ENCODE data around the gene TFB2M. TPM values are rescaled to one million over a fixed set of nuclear protein-coding genes. Genes with fewer than 3 reads are reported as not detected.

TFB2M gene
- total RNA-seq, 4 donors from 2014 or later: 9.1 to 12.9 (median 11.4) TPM

DNA sequence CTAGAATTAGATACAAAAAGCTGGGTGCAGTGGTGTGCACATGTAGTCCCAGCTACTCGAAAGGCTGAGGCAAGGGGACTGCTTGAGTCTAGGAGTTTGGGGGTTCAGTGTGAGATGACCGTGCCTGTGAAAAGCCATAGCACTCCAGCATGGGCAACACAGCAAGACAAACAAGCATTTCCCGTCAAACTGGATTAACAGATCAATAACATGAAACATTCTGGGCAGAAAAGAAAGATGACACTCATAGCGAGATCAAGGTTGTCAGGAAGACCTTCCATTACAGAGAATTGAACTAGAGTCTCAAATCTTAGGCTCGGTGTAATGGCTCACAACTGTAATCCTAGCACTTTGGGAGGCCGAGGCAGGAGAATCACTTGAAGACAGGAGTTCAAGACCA, 14.0 kb downstream of the TFB2M start:
- Histone ChIP-seq H3K9me3 (no peaks in the 10 kb centered on the region), H3K27me3 (no peaks in the 10 kb centered on the region), H3K4me3 (no peak overlapping the region), H3K27ac (replicated peaks in 1 of 4) (no peak overlapping the region), H3K36me3 (peaks cover 67 to 100% (median 77%) of the 10 kb centered on the region in 4 donors), H3K4me1 (no peaks in the 10 kb centered on the region)
- intact Hi-C loops (cut with DNase I): loop anchor here (10.0 kb wide), 1 partner anchor 113 kb away; no protein-coding TSS in a partner anchor
- DNase-seq (ENCODE audit: extremely low spot score): no peak
- WGBS: 95% methylated on average over 6 of the region's 6 CpGs
- no peak for TF ChIP-seq POLR2AphosphoS5 (IDR thresholded peaks at IDR 0.05)

DNA sequence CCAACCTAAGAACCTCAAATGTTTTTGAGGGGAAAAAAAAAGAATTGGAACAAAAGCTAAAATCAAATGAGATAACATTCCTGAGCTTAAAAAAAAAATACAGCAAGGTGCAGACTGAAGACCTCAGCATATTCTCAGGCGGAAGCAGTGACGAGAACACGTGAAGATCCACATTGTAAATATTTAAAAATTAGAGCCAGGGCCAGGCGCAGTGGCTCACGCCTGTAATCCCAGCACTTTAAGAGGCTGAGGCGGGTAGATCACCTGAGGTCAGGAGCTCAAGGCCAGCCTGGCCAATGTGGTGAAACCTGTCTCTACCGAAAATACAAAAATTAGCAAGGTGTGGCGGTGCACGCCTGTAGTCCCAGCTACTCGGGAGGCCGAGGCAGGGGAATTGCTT, 15.7 kb downstream of the TFB2M start:
- no peak for DNase-seq (ENCODE audit: extremely low spot score)
- intact Hi-C loops (cut with DNase I): loop anchor here (10.0 kb wide), 1 partner anchor 114 kb away; no protein-coding TSS in a partner anchor
- H3K36me3 ChIP-seq: peaks cover 52 to 100% (median 69%) of the 10 kb centered on the region in 4 donors

GRCh38 chr1:246549665-246550064, 16.4 kb downstream of the TFB2M start:
- DNase-seq (ENCODE audit: extremely low spot score): no peak
- H3K4me3 ChIP-seq: no peak overlapping the region
- intact Hi-C loops (cut with DNase I): loop anchor here (10.0 kb wide), 1 partner anchor 115 kb away; no protein-coding TSS in a partner anchor
- no peak for TF ChIP-seq POLR2A (IDR thresholded peaks at IDR 0.05; ENCODE audit: low read depth)
- TF ChIP-seq POLR2AphosphoS5 (IDR thresholded peaks at IDR 0.05): no peak
- TF ChIP-seq EP300 (IDR thresholded peaks at IDR 0.05): no peak
- TF ChIP-seq, protein P1, sequence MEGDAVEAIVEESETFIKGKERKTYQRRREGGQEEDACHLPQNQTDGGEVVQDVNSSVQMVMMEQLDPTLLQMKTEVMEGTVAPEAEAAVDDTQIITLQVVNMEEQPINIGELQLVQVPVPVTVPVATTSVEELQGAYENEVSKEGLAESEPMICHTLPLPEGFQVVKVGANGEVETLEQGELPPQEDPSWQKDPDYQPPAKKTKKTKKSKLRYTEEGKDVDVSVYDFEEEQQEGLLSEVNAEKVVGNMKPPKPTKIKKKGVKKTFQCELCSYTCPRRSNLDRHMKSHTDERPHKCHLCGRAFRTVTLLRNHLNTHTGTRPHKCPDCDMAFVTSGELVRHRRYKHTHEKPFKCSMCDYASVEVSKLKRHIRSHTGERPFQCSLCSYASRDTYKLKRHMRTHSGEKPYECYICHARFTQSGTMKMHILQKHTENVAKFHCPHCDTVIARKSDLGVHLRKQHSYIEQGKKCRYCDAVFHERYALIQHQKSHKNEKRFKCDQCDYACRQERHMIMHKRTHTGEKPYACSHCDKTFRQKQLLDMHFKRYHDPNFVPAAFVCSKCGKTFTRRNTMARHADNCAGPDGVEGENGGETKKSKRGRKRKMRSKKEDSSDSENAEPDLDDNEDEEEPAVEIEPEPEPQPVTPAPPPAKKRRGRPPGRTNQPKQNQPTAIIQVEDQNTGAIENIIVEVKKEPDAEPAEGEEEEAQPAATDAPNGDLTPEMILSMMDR (IDR thresholded peaks at IDR 0.05): no peak
- no peak overlapping the region for H3K27ac ChIP-seq (replicated peaks in 1 of 4)
- 47% methylated on average over 4 of the region's 4 CpGs for WGBS
- no peaks in the 10 kb centered on the region for H3K4me1 ChIP-seq
- no peaks in the 10 kb centered on the region for H3K9me3 ChIP-seq
- H3K27me3 ChIP-seq: no peaks in the 10 kb centered on the region
- peaks cover 50 to 100% (median 65%) of the 10 kb centered on the region in 4 donors for H3K36me3 ChIP-seq

More for the DNA sequence above, 15.7 kb downstream of the TFB2M start:
- no peaks in the 10 kb centered on the region for H3K27me3 ChIP-seq
- TF ChIP-seq, protein P1 (IDR thresholded peaks at IDR 0.05): no peak
- TF ChIP-seq EP300 (IDR thresholded peaks at IDR 0.05) (no peak), POLR2A (IDR thresholded peaks at IDR 0.05; ENCODE audit: low read depth) (no peak), POLR2AphosphoS5 (IDR thresholded peaks at IDR 0.05) (no peak)
- H3K4me1 ChIP-seq: no peaks in the 10 kb centered on the region
- no peak overlapping the region for H3K4me3 ChIP-seq
- no peak overlapping the region for H3K27ac ChIP-seq (replicated peaks in 1 of 4)
- no peaks in the 10 kb centered on the region for H3K9me3 ChIP-seq
- WGBS: 71% methylated on average over 11 of the region's 11 CpGs

GRCh38 chr1:246544001-246544400, 22.1 kb downstream of the TFB2M start:
- WGBS: 94% methylated on average over 1 of the region's 1 CpG
- Histone ChIP-seq H3K9me3 (no peaks in the 10 kb centered on the region), H3K4me1 (no peaks in the 10 kb centered on the region), H3K36me3 (peaks cover 43 to 100% (median 71%) of the 10 kb centered on the region in 4 donors), H3K27ac (replicated peaks in 1 of 4) (no peak overlapping the region), H3K4me3 (no peak overlapping the region), H3K27me3 (no peaks in the 10 kb centered on the region)
- TF ChIP-seq EP300 (IDR thresholded peaks at IDR 0.05) (no peak), POLR2AphosphoS5 (IDR thresholded peaks at IDR 0.05) (no peak), POLR2A (IDR thresholded peaks at IDR 0.05; ENCODE audit: low read depth) (no peak)
- TF ChIP-seq, protein P1 (IDR thresholded peaks at IDR 0.05): no peak
- no peak for DNase-seq (ENCODE audit: extremely low spot score)
- intact Hi-C loops (cut with DNase I): no loop called here

GRCh38 chr1:246540738-246541491, 25.1 kb downstream of the TFB2M start:
- H3K4me3 ChIP-seq: no peak overlapping the region
- TF ChIP-seq POLR2A (IDR thresholded peaks at IDR 0.05; ENCODE audit: low read depth) (no peak), EP300 (IDR thresholded peaks at IDR 0.05) (no peak), POLR2AphosphoS5 (IDR thresholded peaks at IDR 0.05) (no peak)
- TF ChIP-seq, protein P1 (IDR thresholded peaks at IDR 0.05): no peak
- no peaks in the 10 kb centered on the region for H3K9me3 ChIP-seq
- intact Hi-C loops (cut with DNase I): no loop called here
- no peaks in the 10 kb centered on the region for H3K27me3 ChIP-seq
- H3K36me3 ChIP-seq: peaks cover 35 to 72% (median 55%) of the 10 kb centered on the region in 4 donors
- no peak overlapping the region for H3K27ac ChIP-seq (replicated peaks in 1 of 4)
- no peak for DNase-seq (ENCODE audit: extremely low spot score)
- no peaks in the 10 kb centered on the region for H3K4me1 ChIP-seq
- 87% methylated on average over 7 of the region's 7 CpGs for WGBS

Data from esophagus muscularis mucosa (tissue), 4 donors.